Activated CD4-positive, alpha-beta T cell treated with anti-CD3 and anti-CD28 coated beads, Interleukin-2, amount 10 ng/mL, durations not matched to agents 7 days and 5 days (primary cell): ENCODE data around the gene PTS. TPM values are rescaled to one million over a fixed set of nuclear protein-coding genes. Genes with fewer than 3 reads are reported as not detected.
A peak's percentile ranks its signal among the peaks of the same experiment; 100 is the strongest.
"Not testable (repeated sequence)": the region's sequence is repeated elsewhere in the genome, so short reads cannot be mapped to it uniquely, and the experiment has no call there.

Source experiments
- CTCF ChIA-PET: fragments of 350-600 bp; sonication (Branson Sonifier 250); formaldehyde crosslinking; loops from one replicate; lab custom pipeline; 2021; ENCODE audit warnings: antibody characterized with exemption; lab: Charles Lee
- POLR2A ChIA-PET: fragments of 350-600 bp; sonication (Branson Sonifier 250); formaldehyde crosslinking; loops from one replicate; lab custom pipeline; 2021; ENCODE audit warnings: antibody characterized with exemption; lab: Charles Lee
- DNase-seq: peaks from one replicate; pipeline ENCODE4 v3.0.0-alpha.2; 2020
- H3K27ac Mint-ChIP-seq: one replicate; pipeline ENCODE4 v1.8.0; 2021; ENCODE audit warnings: mild to moderate bottlenecking, moderate library complexity, mixed read lengths
- H3K27me3 Mint-ChIP-seq: one replicate; pipeline ENCODE4 v1.8.0; 2021; ENCODE audit warnings: mixed read lengths
- H3K36me3 Mint-ChIP-seq: one replicate; pipeline ENCODE4 v1.8.0; 2021; ENCODE audit warnings: low read depth, mixed read lengths
- H3K4me1 Mint-ChIP-seq: one replicate; pipeline ENCODE4 v1.8.0; 2021; ENCODE audit warnings: mixed read lengths
- H3K4me3 Mint-ChIP-seq: one replicate; pipeline ENCODE4 v1.8.0; 2021; ENCODE audit warnings: mild to moderate bottlenecking, moderate library complexity, mixed read lengths
- H3K9me3 Mint-ChIP-seq: one replicate; pipeline ENCODE4 v1.8.0; 2021; ENCODE audit warnings: mixed read lengths
- total RNA-seq, 2 experiments: library from RNA; stranded (reverse); gene quantifications; one replicate each; pipeline ENCODE4 v1.2.3, GENCODE V29; 2021

PTS gene
- total RNA-seq, result 10 to 100 TPM; 18.6 to 19.8 TPM

GRCh38 chr11:112226062-112226830 lies at the start of gene PTS:
TSS of gene PTS (plus strand) at chr11:112226428. CDS start at chr11:112226444, 16 bp downstream.
- ChIA-PET CTCF (interaction anchor here (0.8 to 1.1 kb wide), 2 partner anchors 49 to 55 kb away, joined by 3 to 10 read pairs; no protein-coding TSS in a partner anchor), POLR2A (no interaction called here)
- DNase-seq, result peak; percentile 85
- Mint-ChIP-seq H3K9me3 (no peaks in the 10 kb centered on the region), H3K4me3 (peak within 1 kb of the TSS; percentile 82), H3K27me3 (peaks cover 7% of the 10 kb centered on the region), H3K36me3 (peaks cover 31% of the 10 kb centered on the region), H3K4me1 (peaks cover 30% of the 10 kb centered on the region), H3K27ac (peak within 1 kb of the TSS; percentile 98)

GRCh38 chr11:112177589-112177988 lies 48.6 kb upstream of the PTS start:
- no peaks in the 10 kb centered on the region for H3K36me3 Mint-ChIP-seq
- H3K4me1 Mint-ChIP-seq, result peaks cover 10% of the 10 kb centered on the region
- H3K9me3 Mint-ChIP-seq, result no peaks in the 10 kb centered on the region
- DNase-seq, result no peak
- peaks cover 31% of the 10 kb centered on the region for H3K27me3 Mint-ChIP-seq
- no peak overlapping the region for H3K4me3 Mint-ChIP-seq
- H3K27ac Mint-ChIP-seq, result no peak overlapping the region
- CTCF ChIA-PET, result interaction anchor here (0.6 kb wide), 1 partner anchor 76 kb away, joined by 3 read pairs; no protein-coding TSS in a partner anchor
- POLR2A ChIA-PET, result no interaction called here

GRCh38 chr11:112178428-112178827 lies 47.8 kb upstream of the PTS start:
- H3K27ac Mint-ChIP-seq, result no peak overlapping the region
- peaks cover 31% of the 10 kb centered on the region for H3K27me3 Mint-ChIP-seq
- ChIA-PET POLR2A (no interaction called here), CTCF (no interaction called here)
- no peak overlapping the region for H3K4me3 Mint-ChIP-seq
- no peak for DNase-seq
- H3K36me3 Mint-ChIP-seq, result no peaks in the 10 kb centered on the region
- peaks cover 10% of the 10 kb centered on the region for H3K4me1 Mint-ChIP-seq
- H3K9me3 Mint-ChIP-seq, result no peaks in the 10 kb centered on the region

- ChIA-PET CTCF (no interaction called here), POLR2A (no interaction called here)
- H3K9me3 Mint-ChIP-seq, result no peaks in the 10 kb centered on the region
- peaks cover 31% of the 10 kb centered on the region for H3K27me3 Mint-ChIP-seq
- H3K36me3 Mint-ChIP-seq, result no peaks in the 10 kb centered on the region
- H3K27ac Mint-ChIP-seq, result no peak overlapping the region
- H3K4me1 Mint-ChIP-seq, result peaks cover 10% of the 10 kb centered on the region
- H3K4me3 Mint-ChIP-seq, result no peak overlapping the region
- no peak for DNase-seq
These were observed 47.3 kb upstream of the PTS start for GRCh38 chr11:112178936-112179335.

- no peaks in the 10 kb centered on the region for H3K9me3 Mint-ChIP-seq
- no peak overlapping the region for H3K27ac Mint-ChIP-seq
- peaks cover 30% of the 10 kb centered on the region for H3K27me3 Mint-ChIP-seq
- DNase-seq, result no peak
- ChIA-PET POLR2A (no interaction called here), CTCF (no interaction called here)
- peaks cover 9% of the 10 kb centered on the region for H3K4me1 Mint-ChIP-seq
- H3K36me3 Mint-ChIP-seq, result no peaks in the 10 kb centered on the region
- H3K4me3 Mint-ChIP-seq, result no peak overlapping the region
These were observed 46.6 kb upstream of the PTS start for GRCh38 chr11:112179601-112180000.

- Mint-ChIP-seq H3K4me3 (no peak overlapping the region), H3K4me1 (no peaks in the 10 kb centered on the region), H3K9me3 (no peaks in the 10 kb centered on the region), H3K36me3 (no peaks in the 10 kb centered on the region), H3K27me3 (peaks cover 17% of the 10 kb centered on the region), H3K27ac (no peak overlapping the region)
- ChIA-PET POLR2A (no interaction called here), CTCF (no interaction called here)
- no peak for DNase-seq
These were observed 43.4 kb upstream of the PTS start for GRCh38 chr11:112182867-112183266.

- Mint-ChIP-seq H3K36me3 (no peaks in the 10 kb centered on the region), H3K27me3 (no peaks in the 10 kb centered on the region), H3K9me3 (no peaks in the 10 kb centered on the region), H3K27ac (no peak overlapping the region), H3K4me1 (no peaks in the 10 kb centered on the region), H3K4me3 (no peak overlapping the region)
- no peak for DNase-seq
- POLR2A ChIA-PET, result no interaction called here
- CTCF ChIA-PET, result no interaction called here
These were observed 40.3 kb upstream of the PTS start for GRCh38 chr11:112185883-112186282.

GRCh38 chr11:112186304-112186703 lies 39.9 kb upstream of the PTS start:
- no peak overlapping the region for H3K27ac Mint-ChIP-seq
- no peak overlapping the region for H3K4me3 Mint-ChIP-seq
- CTCF ChIA-PET, result no interaction called here
- POLR2A ChIA-PET, result no interaction called here
- no peaks in the 10 kb centered on the region for H3K9me3 Mint-ChIP-seq
- no peaks in the 10 kb centered on the region for H3K36me3 Mint-ChIP-seq
- no peaks in the 10 kb centered on the region for H3K27me3 Mint-ChIP-seq
- no peaks in the 10 kb centered on the region for H3K4me1 Mint-ChIP-seq
- DNase-seq, result no peak

GRCh38 chr11:112195113-112195512 lies 31.1 kb upstream of the PTS start:
- POLR2A ChIA-PET, CTCF ChIA-PET, H3K9me3 Mint-ChIP-seq, DNase-seq, H3K27me3 Mint-ChIP-seq, H3K4me3 Mint-ChIP-seq, H3K36me3 Mint-ChIP-seq, H3K4me1 Mint-ChIP-seq, H3K27ac Mint-ChIP-seq: not testable (repeated sequence)

GRCh38 chr11:112195951-112196351 lies 30.3 kb upstream of the PTS start:
- Mint-ChIP-seq H3K9me3 (no peaks in the 10 kb centered on the region), H3K36me3 (no peaks in the 10 kb centered on the region), H3K4me1 (no peaks in the 10 kb centered on the region), H3K4me3 (no peak overlapping the region), H3K27ac (no peak overlapping the region), H3K27me3 (peaks cover 7% of the 10 kb centered on the region)
- ChIA-PET CTCF (interaction anchor here (0.6 kb wide), 2 partner anchors 486 to 490 kb away, joined by 3 read pairs; no protein-coding TSS in a partner anchor), POLR2A (no interaction called here)
- DNase-seq, result no peak

- CTCF ChIA-PET, result no interaction called here
- Mint-ChIP-seq H3K27ac (no peak overlapping the region), H3K27me3 (peaks cover 7% of the 10 kb centered on the region)
These were observed 29.6 kb upstream of the PTS start for GRCh38 chr11:112196519-112197087.

GRCh38 chr11:112199101-112199500 lies 27.1 kb upstream of the PTS start:
- POLR2A ChIA-PET, H3K27me3 Mint-ChIP-seq, DNase-seq, CTCF ChIA-PET, H3K4me1 Mint-ChIP-seq, H3K27ac Mint-ChIP-seq, H3K9me3 Mint-ChIP-seq, H3K4me3 Mint-ChIP-seq, H3K36me3 Mint-ChIP-seq: not testable (repeated sequence)

More at GRCh38 chr11:112196519-112197087, 29.6 kb upstream of the PTS start:
- no peaks in the 10 kb centered on the region for H3K36me3 Mint-ChIP-seq
- H3K4me1 Mint-ChIP-seq, result no peaks in the 10 kb centered on the region
- POLR2A ChIA-PET, result no interaction called here
- H3K9me3 Mint-ChIP-seq, result no peaks in the 10 kb centered on the region
- H3K4me3 Mint-ChIP-seq, result no peak overlapping the region
- DNase-seq, result no peak

- no peak overlapping the region for H3K27ac Mint-ChIP-seq
- ChIA-PET POLR2A (no interaction called here), CTCF (no interaction called here)
- H3K9me3 Mint-ChIP-seq, result no peaks in the 10 kb centered on the region
- no peak for DNase-seq
- H3K27me3 Mint-ChIP-seq, result peaks cover 7% of the 10 kb centered on the region
- H3K36me3 Mint-ChIP-seq, result no peaks in the 10 kb centered on the region
- H3K4me3 Mint-ChIP-seq, result no peak overlapping the region
- H3K4me1 Mint-ChIP-seq, result no peaks in the 10 kb centered on the region
These were observed 26.0 kb upstream of the PTS start for GRCh38 chr11:112200252-112200651.
